Esophagus (tissue), 2 donors: ENCODE measurements around the gene STAM. TPM values are rescaled to one million over a fixed set of nuclear protein-coding genes. Genes with fewer than 3 reads are reported as not detected.
"Not testable (repeated sequence)": the region's sequence is repeated elsewhere in the genome, so short reads cannot be mapped to it uniquely, and the experiment has no call there.

Experiments used
- H3K27ac ChIP-seq, 2 donors: one replicate each; pipeline ENCODE4 v1.5.1; 2013; ENCODE audit warnings: low read depth in 2 of 2, mild to moderate bottlenecking in 2 of 2, inconsistent platforms in 1 of 2, low read length in 1 of 2, moderate library complexity in 1 of 2
- H3K27me3 ChIP-seq, 2 donors: one replicate each; pipeline ENCODE4 v1.6.1; 2013; ENCODE audit warnings: low read length in 2 of 2, control low read depth in 1 of 2, mild to moderate bottlenecking in 1 of 2; ENCODE audit not compliant: insufficient read depth in 2 of 2, control insufficient read depth in 1 of 2
- H3K36me3 ChIP-seq, 2 donors: one replicate each; pipeline ENCODE4 v1.6.1; 2013; ENCODE audit warnings: low read length in 1 of 2; ENCODE audit not compliant: control insufficient read depth in 2 of 2, insufficient read depth in 2 of 2
- H3K4me1 ChIP-seq, 2 donors: one replicate each; pipeline ENCODE4 v1.6.1; 2013; ENCODE audit warnings: low read length in 1 of 2; ENCODE audit not compliant: control insufficient read depth in 2 of 2, insufficient read depth in 2 of 2
- H3K4me3 ChIP-seq, 2 donors: one replicate each; pipeline ENCODE4 v1.5.1; 2013; ENCODE audit warnings: low read length in 2 of 2, mild to moderate bottlenecking in 2 of 2, low read depth in 1 of 2, moderate library complexity in 1 of 2
- H3K9me3 ChIP-seq, 2 donors: one replicate each; pipeline ENCODE4 v1.6.1; 2013; ENCODE audit warnings: mild to moderate bottlenecking in 2 of 2, low read depth in 1 of 2, low read length in 1 of 2, moderate library complexity in 1 of 2; ENCODE audit not compliant: control insufficient read depth in 2 of 2, insufficient read depth in 1 of 2
- WGBS, 2 donors: extraction: QIAGEN DNeasy Blood & Tissue Kit; methylation state at CpG; one replicate each; pipeline ENCODE4 v1.1.7; 2013; 5-methylcytosine and 5-hydroxymethylcytosine counted together
- polyA plus RNA-seq, 2 donors: library from polyadenylated mRNA; stranded (reverse); fragments of 200-250 nt; gene quantifications; one replicate each; pipeline ENCODE4 v1.2.3, GENCODE V29; 2013
- donor health status: healthy with polysubstance abuse.
- donor health status: Bipolar disorder and iron deficiency.

The STAM gene
- polyA plus RNA-seq, 2 donors, result 7.9 to 9.3 TPM

- Histone ChIP-seq H3K27ac (no peak overlapping the region), H3K27me3 (no peaks in the 10 kb centered on the region), H3K9me3 (no peaks in the 10 kb centered on the region), H3K36me3 (peaks cover 18 to 21% of the 10 kb centered on the region in 2 donors), H3K4me3 (no peak overlapping the region), H3K4me1 (no peaks in the 10 kb centered on the region)
- WGBS, 2 donors, result 93 to 96% methylated on average over 5 of the region's 5 CpGs
Measured at GRCh38 chr10:17712053-17712452, 68.1 kb downstream of the STAM start.

DNA sequence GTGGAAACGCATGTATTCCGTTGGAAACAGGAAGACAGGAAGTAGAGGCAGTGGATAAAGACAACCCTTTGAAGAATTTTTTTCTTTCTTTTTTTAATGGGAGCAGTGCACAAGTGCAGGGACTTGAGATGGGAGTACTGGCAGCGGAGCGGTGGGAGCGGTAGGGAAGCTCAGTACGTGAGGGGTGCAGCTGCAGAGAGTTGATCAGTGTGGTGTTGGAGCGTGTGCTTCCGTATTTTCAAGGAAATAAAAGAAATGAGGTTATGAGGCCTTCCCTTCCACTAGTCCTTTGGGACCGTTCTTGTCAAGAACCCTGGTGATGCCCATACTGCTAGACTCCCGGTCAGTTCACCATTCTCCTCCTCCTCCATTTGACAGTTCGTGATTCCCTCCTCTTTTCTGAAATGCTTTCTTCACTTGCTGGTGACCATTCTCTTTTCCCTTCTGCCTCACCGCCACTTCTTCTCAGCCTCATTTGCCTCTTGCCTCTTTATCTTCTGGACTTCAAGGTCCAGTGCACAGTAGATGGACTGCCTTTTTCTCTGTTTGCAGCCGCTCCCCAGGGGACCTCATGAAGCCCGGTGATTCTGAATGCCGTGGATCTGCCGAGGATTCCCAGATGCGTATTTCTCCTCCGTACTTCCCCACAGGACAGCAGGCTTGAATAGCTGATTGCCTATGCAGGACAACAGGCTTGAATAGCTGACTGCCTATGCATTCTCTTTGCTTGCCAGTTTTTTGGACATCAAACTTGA is 68.9 kb downstream of the STAM start:
- Histone ChIP-seq H3K9me3 (no peaks in the 10 kb centered on the region), H3K27ac (no peak overlapping the region), H3K4me1 (no peaks in the 10 kb centered on the region), H3K36me3 (peaks cover 18 to 21% of the 10 kb centered on the region in 2 donors), H3K4me3 (no peak overlapping the region), H3K27me3 (no peaks in the 10 kb centered on the region)
- WGBS, 2 donors, result 87 to 90% methylated on average over 18 of the region's 18 CpGs

DNA sequence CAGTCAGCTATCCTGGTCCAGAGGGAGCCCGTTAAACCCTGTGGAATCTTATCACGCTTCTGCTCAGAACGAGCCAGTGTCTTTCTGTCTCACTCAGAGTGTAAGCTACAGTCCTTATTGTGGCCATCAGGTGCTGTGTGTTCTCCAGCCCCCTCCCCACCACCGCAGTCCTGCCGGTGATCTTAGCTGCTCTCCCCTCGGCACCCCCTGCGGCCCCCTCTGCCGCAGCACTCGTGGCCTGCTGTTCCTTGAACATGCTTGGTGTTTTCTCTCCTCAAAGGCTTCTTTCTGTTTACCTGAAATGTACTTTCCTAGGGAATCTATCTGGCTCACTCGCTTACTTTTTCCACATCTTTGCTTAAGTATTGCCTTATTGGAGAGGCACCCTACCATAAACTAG is 69.8 kb downstream of the STAM start:
- Histone ChIP-seq H3K4me3 (no peak overlapping the region), H3K27me3 (no peaks in the 10 kb centered on the region), H3K36me3 (peaks cover 18% of the 10 kb centered on the region in 2 donors), H3K27ac (no peak overlapping the region), H3K4me1 (no peaks in the 10 kb centered on the region), H3K9me3 (no peaks in the 10 kb centered on the region)
- 95% methylated on average over 10 of the region's 10 CpGs for WGBS, 2 donors

DNA sequence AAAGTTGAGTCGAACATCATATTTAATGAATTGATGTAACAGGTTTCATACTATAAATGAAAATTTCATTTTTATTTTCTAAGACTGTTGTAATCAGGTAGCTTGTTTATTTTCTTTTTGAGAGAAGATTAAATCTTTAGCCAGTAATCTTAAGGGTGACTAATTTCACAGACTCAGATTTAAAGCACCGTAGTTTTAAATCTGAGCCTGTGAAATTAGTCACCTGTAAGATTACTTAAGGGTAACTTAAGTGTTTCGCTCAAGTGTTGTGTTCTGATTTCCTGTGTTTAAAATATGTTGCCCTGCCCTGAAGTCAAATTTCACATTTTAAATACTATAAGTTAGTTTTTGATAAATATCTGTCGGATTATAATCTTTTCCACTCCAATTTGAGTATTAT is 72.2 kb downstream of the STAM start:
- Histone ChIP-seq H3K9me3 (no peaks in the 10 kb centered on the region), H3K27me3 (no peaks in the 10 kb centered on the region), H3K4me1 (no peaks in the 10 kb centered on the region), H3K4me3 (no peak overlapping the region), H3K36me3 (peaks cover 9 to 12% of the 10 kb centered on the region in 2 donors), H3K27ac (no peak overlapping the region)
- WGBS, 2 donors, result 88 to 89% methylated on average over 4 of the region's 4 CpGs

DNA sequence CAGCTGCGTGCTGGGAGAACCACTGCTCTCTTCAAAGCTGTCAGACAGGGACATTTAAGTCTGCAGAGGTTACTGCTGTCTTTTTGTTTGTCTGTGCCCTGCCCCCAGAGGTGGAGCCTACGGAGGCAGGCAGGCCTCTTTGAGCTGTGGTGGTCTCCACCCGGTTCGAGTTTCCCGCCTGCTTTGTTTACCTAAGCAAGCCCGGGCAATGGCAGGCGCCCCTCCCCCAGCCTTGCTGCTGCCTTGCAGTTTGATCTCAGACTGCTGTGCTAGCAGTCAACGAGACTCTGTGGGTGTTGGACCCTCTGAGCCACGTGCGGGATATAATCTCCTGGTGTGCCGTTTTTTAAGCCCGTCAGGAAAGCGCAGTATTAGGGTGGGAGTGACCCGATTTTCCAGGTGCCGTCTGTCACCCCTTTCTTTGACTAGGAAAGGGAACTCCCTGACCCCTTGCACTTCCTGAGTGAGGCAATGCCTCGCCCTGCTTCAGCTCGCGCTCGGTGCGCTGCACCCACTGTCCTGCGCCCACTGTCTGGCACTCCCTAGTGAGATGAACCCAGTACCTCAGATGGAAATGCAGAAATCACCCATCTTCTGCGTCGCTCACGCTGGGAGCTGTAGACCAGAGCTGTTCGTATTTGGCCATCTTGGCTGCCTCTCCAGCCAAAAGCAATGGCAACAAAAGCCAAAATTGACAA is 78.5 kb downstream of the STAM start:
- H3K4me1 ChIP-seq, H3K27ac ChIP-seq, H3K9me3 ChIP-seq, H3K36me3 ChIP-seq, H3K27me3 ChIP-seq, H3K4me3 ChIP-seq: not testable (repeated sequence)
- 94 to 96% methylated on average over 24 of the region's 25 CpGs for WGBS, 2 donors

GRCh38 chr10:17725703-17726102 is 81.8 kb downstream of the STAM start:
- Histone ChIP-seq H3K4me3 (no peak overlapping the region), H3K36me3 (no peaks in the 10 kb centered on the region), H3K27me3 (no peaks in the 10 kb centered on the region), H3K9me3 (no peaks in the 10 kb centered on the region), H3K4me1 (no peaks in the 10 kb centered on the region), H3K27ac (no peak overlapping the region)
- WGBS, 2 donors, result 70 to 86% methylated on average over 7 of the region's 7 CpGs

DNA sequence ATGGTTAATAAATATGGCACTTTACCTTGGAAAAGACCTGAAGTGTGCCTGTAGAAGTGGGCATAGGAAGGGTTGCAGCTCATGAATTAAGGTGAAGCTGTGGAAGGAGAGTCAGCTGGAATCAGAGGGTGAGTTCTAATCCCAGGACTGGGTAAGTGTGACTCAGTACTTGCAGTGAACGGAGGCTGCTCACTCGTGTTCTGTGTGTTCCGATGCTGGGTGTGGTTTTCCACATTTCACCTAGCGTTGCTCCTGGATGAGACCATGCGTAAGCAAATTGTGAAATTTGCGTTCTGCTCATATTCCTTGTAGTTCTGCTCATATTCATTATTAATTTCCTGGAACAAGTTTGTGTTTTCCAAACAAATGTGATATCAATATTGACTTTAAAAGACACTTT is 85.7 kb downstream of the STAM start:
- WGBS, 2 donors, result 82 to 84% methylated on average over 6 of the region's 6 CpGs
- Histone ChIP-seq H3K4me3 (no peak overlapping the region), H3K4me1 (no peaks in the 10 kb centered on the region), H3K36me3 (no peaks in the 10 kb centered on the region), H3K9me3 (no peaks in the 10 kb centered on the region), H3K27ac (no peak overlapping the region), H3K27me3 (no peaks in the 10 kb centered on the region)

GRCh38 chr10:17730667-17731066 is 86.7 kb downstream of the STAM start:
- Histone ChIP-seq H3K36me3 (no peaks in the 10 kb centered on the region), H3K4me3 (no peak overlapping the region), H3K27me3 (no peaks in the 10 kb centered on the region), H3K27ac (no peak overlapping the region), H3K9me3 (no peaks in the 10 kb centered on the region), H3K4me1 (no peaks in the 10 kb centered on the region)
- 78 to 89% methylated on average over 8 of the region's 8 CpGs for WGBS, 2 donors

DNA sequence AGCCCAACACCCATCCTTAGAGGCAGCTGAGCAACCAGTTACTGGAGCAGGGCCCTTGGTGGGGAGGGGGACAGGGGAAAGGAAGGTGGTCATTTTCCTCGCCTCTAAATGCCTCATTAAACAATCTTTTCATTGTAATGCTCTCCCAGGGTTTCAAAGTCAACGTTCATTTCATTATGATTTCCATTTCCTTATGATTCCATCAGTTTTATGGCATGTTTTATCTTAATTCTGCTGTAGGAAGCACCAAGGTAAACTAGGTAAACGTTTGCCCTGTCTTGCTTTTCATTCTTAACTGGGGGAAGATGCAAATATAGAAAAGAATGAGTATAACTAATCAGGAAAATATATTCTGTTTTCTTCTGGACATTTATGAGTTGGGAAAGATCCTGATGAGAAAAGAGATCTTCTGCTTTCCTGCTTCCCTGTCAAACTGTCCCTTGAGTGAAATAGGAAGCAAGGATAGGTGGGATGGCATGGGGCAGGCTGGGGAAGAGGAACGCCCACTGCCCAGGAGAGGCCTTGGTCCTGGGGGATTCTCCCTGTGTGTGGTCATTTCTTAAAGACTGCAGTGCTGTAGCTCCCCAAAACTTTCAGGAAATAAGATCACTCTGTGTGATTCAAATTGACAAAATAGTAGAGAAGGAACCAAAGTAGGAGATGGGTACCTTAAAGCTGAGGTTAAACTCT is 87.5 kb downstream of the STAM start:
- no peak overlapping the region for H3K4me3 ChIP-seq
- H3K4me1 ChIP-seq, result no peaks in the 10 kb centered on the region
- H3K36me3 ChIP-seq, result no peaks in the 10 kb centered on the region
- no peaks in the 10 kb centered on the region for H3K27me3 ChIP-seq
- no peak overlapping the region for H3K27ac ChIP-seq
- no peaks in the 10 kb centered on the region for H3K9me3 ChIP-seq
- WGBS, 2 donors, result 53 to 63% methylated on average over 4 of the region's 4 CpGs
